Keratinocyte (primary cell): Measurements from ENCODE around the gene PRELID3B.

Experiments used
- CTCF ChIP-seq, 3 experiments: IDR thresholded peaks in 1 of 3; conservative IDR thresholded peaks in 1 of 3; optimal IDR thresholded peaks in 1 of 3; 2 replicates in 2 of 3; 3 replicates in 1 of 3; pipeline versions ENCODE3 to v1.5.1; 2011; ENCODE audit warnings: low read length in 3 of 3, mild to moderate bottlenecking in 3 of 3, moderate library complexity in 2 of 3, control low read depth in 1 of 3, inconsistent platforms in 1 of 3; ENCODE audit not compliant: insufficient read depth in 2 of 3; ENCODE audit errors: extremely low read depth in 1 of 3
- EZH2 ChIP-seq: IDR thresholded peaks from one replicate; pipeline ENCODE4 v1.6.1; 2012; ENCODE audit warnings: inconsistent platforms, mild to moderate bottlenecking, low read length, moderate library complexity

- no peak for TF ChIP-seq CTCF (optimal IDR thresholded peaks at IDR 0.05 in 1 of 3, IDR thresholded peaks at IDR 0.05 in 1 of 3, conservative IDR thresholded peaks at IDR 0.05 in 1 of 3; ENCODE audit: extremely low read depth in 1 of 3, insufficient read depth in 2 of 3, low read length in 3 of 3)
- TF ChIP-seq EZH2: no peak
Observed at GRCh38 chr20:59073582-59073981, 31.0 kb upstream of the PRELID3B start.
